Neural cell (in vitro differentiated cells): ENCODE results near the gene SEZ6L2. TPM values are rescaled to one million over a fixed set of nuclear protein-coding genes. Genes with fewer than 3 reads are reported as not detected.

ENCODE experiments used
- H2AFZ ChIP-seq: fragments of 200-600, 300-800 bp; sonication (generic), shearing (Covaris generic); 2 replicates; pipeline ENCODE4 v1.6.0; 2014; ENCODE audit warnings: low read depth, mild to moderate bottlenecking, antibody characterized with exemption, low read length, moderate library complexity
- H3F3A ChIP-seq: fragments of 200-600 bp; shearing (Covaris generic); 2 replicates; pipeline ENCODE4 v1.6.1; 2016; ENCODE audit warnings: mild to moderate bottlenecking, moderate library complexity, mixed read lengths, antibody characterized with exemption, low read length; ENCODE audit not compliant: insufficient read depth, poor library complexity, severe bottlenecking
- H3K27ac ChIP-seq: fragments of 200-600, 300-800 bp; sonication (generic), shearing (Covaris generic); 2 replicates; pipeline ENCODE4 v1.5.1; 2014; ENCODE audit warnings: mild to moderate bottlenecking, low read length, moderate library complexity
- H3K27me3 ChIP-seq: fragments of 300-800, 200-600 bp; sonication (generic), shearing (Covaris generic); 2 replicates; pipeline ENCODE4 v1.6.0; 2014; ENCODE audit warnings: mild to moderate bottlenecking, low read depth, low read length, moderate library complexity; ENCODE audit not compliant: insufficient read depth
- H3K36me3 ChIP-seq: fragments of 300-800, 200-600 bp; sonication (generic), shearing (Covaris generic); 2 replicates; pipeline ENCODE4 v1.5.1; 2014; ENCODE audit warnings: mild to moderate bottlenecking, antibody characterized with exemption, low read length, moderate library complexity; ENCODE audit not compliant: insufficient read depth
- H3K4me2 ChIP-seq: fragments of 300-800, 200-600 bp; sonication (generic), shearing (Covaris generic); 2 replicates; pipeline ENCODE4 v1.6.0; 2014; ENCODE audit warnings: mild to moderate bottlenecking, low read length
- H3K4me3 ChIP-seq: fragments of 300-800, 200-600 bp; sonication (generic), shearing (Covaris generic); 2 replicates; pipeline ENCODE4 v1.5.1; 2014; ENCODE audit warnings: mild to moderate bottlenecking, low read length, moderate library complexity
- H3K79me2 ChIP-seq: fragments of 200-600 bp; shearing (Covaris generic); replicated peaks from 2 replicates; pipeline ENCODE4 v1.6.0; 2014; ENCODE audit warnings: mild to moderate bottlenecking, low read length, moderate library complexity; ENCODE audit not compliant: insufficient read depth
- H3K9ac ChIP-seq: fragments of 300-800, 200-600 bp; sonication (generic), shearing (Covaris generic); 2 replicates; pipeline ENCODE4 v1.6.1; 2016; ENCODE audit warnings: mild to moderate bottlenecking, low read length, mixed read lengths
- H3K9me2 ChIP-seq: fragments of 200-600 bp; shearing (Covaris generic); 2 replicates; pipeline ENCODE4 v1.6.1; 2016; ENCODE audit warnings: mild to moderate bottlenecking, low read length, mixed read lengths; ENCODE audit not compliant: insufficient read depth
- H3K9me3 ChIP-seq: fragments of 200-600, 300-800 bp; sonication (generic), shearing (Covaris generic); 2 replicates; pipeline ENCODE4 v1.6.1; 2016; ENCODE audit warnings: mild to moderate bottlenecking, mixed run types, low read length, moderate library complexity, mixed read lengths
- H4K20me1 ChIP-seq: fragments of 200-600 bp; shearing (Covaris generic); 2 replicates; pipeline ENCODE4 v1.6.1; 2016; ENCODE audit warnings: mild to moderate bottlenecking, mixed run types; ENCODE audit not compliant: insufficient read depth
- EP300 ChIP-seq: fragments of 450-650 bp; conservative IDR thresholded peaks from 2 replicates; pipeline ENCODE4 v1.6.1; 2014; ENCODE audit warnings: antibody characterized with exemption, mild to moderate bottlenecking, moderate library complexity; ENCODE audit not compliant: poor library complexity, severe bottlenecking
- MXI1 ChIP-seq: fragments of 450-650 bp; conservative IDR thresholded peaks from 2 replicates; pipeline ENCODE4 v1.6.1; 2014; ENCODE audit warnings: antibody characterized with exemption, mild to moderate bottlenecking; ENCODE audit not compliant: poor library complexity, severe bottlenecking
- POLR2AphosphoS5 ChIP-seq: IDR thresholded peaks from 2 replicates; pipeline ENCODE4 v1.6.1; 2012
- polyA plus RNA-seq: library from polyadenylated mRNA; depleted of rRNA; stranded (reverse); fragments of >200 nt; gene quantifications from 2 replicates; pipeline ENCODE4 v1.2.3, GENCODE V29; 2014
- TF ChIP-seq, protein P1 (sequence below): IDR thresholded peaks from 2 replicates; pipeline ENCODE4 v1.6.1; 2012; ENCODE audit warnings: borderline replicate concordance
- TF ChIP-seq, protein P2 (sequence below): fragments of 450-650 bp; IDR thresholded peaks from 2 replicates; pipeline ENCODE4 v1.5.1; 2014; ENCODE audit warnings: antibody characterized with exemption, mild to moderate bottlenecking, moderate library complexity; ENCODE audit not compliant: poor library complexity, severe bottlenecking

SEZ6L2 gene
- polyA plus RNA-seq, 1 donor from 2014 or later, result 48.8 TPM

DNA sequence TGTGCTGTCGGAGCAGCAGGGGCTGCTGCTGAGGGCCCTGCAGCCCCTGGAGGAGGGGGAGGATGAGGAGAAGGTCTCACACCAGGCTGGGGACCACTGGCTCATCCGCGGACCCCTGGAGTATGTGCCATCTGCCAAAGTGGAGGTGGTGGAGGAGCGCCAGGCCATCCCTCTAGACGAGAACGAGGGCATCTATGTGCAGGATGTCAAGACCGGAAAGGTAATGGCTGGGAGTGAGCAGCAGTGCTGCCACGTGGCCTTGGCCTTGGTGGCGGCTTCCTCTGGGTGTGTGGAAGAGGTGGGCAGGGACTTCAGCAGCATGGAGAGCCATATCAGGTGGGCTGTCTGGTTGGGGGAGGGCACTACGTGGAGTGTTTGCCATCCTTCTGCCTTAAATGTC, 59.1 kb downstream of the SEZ6L2 start (continued):
- TF ChIP-seq, protein P1, sequence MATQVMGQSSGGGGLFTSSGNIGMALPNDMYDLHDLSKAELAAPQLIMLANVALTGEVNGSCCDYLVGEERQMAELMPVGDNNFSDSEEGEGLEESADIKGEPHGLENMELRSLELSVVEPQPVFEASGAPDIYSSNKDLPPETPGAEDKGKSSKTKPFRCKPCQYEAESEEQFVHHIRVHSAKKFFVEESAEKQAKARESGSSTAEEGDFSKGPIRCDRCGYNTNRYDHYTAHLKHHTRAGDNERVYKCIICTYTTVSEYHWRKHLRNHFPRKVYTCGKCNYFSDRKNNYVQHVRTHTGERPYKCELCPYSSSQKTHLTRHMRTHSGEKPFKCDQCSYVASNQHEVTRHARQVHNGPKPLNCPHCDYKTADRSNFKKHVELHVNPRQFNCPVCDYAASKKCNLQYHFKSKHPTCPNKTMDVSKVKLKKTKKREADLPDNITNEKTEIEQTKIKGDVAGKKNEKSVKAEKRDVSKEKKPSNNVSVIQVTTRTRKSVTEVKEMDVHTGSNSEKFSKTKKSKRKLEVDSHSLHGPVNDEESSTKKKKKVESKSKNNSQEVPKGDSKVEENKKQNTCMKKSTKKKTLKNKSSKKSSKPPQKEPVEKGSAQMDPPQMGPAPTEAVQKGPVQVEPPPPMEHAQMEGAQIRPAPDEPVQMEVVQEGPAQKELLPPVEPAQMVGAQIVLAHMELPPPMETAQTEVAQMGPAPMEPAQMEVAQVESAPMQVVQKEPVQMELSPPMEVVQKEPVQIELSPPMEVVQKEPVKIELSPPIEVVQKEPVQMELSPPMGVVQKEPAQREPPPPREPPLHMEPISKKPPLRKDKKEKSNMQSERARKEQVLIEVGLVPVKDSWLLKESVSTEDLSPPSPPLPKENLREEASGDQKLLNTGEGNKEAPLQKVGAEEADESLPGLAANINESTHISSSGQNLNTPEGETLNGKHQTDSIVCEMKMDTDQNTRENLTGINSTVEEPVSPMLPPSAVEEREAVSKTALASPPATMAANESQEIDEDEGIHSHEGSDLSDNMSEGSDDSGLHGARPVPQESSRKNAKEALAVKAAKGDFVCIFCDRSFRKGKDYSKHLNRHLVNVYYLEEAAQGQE, result no peak
- no peak for TF ChIP-seq MXI1

DNA sequence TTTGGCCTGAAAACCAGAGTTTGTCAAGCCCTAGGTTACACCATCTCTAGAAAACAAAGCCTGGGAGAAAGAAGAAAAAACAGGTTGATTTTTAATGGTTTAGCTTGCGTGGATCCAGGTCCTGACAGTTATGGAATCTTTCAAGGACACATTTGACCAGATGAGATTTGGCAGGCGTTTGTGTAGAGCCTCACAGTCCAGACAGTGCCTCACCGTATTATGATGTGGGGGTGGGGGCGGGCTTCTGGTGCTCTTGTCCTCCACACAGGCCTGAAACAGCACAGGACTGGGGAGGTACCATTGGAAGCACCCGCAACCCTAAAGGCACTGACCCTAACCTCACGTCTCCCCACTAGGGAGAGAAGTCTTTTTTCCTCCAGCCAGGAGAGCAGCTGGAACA, 59.5 kb downstream of the SEZ6L2 start:
- H3K9ac ChIP-seq, result no peak overlapping the region
- no peaks in the 10 kb centered on the region for H3K36me3 ChIP-seq
- no peak overlapping the region for H2AFZ ChIP-seq
- no peaks in the 10 kb centered on the region for H3K9me3 ChIP-seq
- no peak overlapping the region for H3K27ac ChIP-seq
- H3F3A ChIP-seq, result no peaks in the 10 kb centered on the region
- H3K27me3 ChIP-seq, result no peaks in the 10 kb centered on the region
- H3K4me2 ChIP-seq, result no peak overlapping the region
- TF ChIP-seq EP300, result no peak
- H3K4me3 ChIP-seq, result no peak overlapping the region
- H4K20me1 ChIP-seq, result no peaks in the 10 kb centered on the region
- H3K79me2 ChIP-seq, result no peaks in the 10 kb centered on the region
- H3K9me2 ChIP-seq, result no peaks in the 10 kb centered on the region

DNA sequence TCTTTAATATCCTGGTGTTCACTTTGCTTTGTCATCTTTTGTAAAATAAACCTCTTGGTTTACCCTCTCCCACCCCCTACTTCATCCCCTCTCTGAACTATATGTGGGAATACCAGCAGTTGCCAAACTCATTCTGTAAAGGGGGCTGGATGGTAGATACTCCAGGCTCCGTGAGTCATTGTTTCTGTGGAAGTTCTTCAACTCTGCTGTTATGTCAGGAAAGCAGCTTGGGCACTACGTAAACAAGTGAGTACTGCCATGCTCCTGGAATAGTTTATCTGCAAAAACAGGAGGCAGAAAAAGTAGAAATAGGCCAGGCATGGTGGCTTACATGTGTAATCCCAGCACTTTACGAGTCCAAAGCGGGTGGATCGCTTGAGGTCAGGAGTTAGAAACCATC, 61.5 kb downstream of the SEZ6L2 start:
- H3K9me3 ChIP-seq, result no peaks in the 10 kb centered on the region
- no peaks in the 10 kb centered on the region for H4K20me1 ChIP-seq
- H3K4me2 ChIP-seq, result no peak overlapping the region
- no peak overlapping the region for H3K27ac ChIP-seq
- no peak overlapping the region for H3K4me3 ChIP-seq
- no peaks in the 10 kb centered on the region for H3K36me3 ChIP-seq
- no peaks in the 10 kb centered on the region for H3K79me2 ChIP-seq
- no peaks in the 10 kb centered on the region for H3K9me2 ChIP-seq
- H3F3A ChIP-seq, result no peaks in the 10 kb centered on the region
- no peak overlapping the region for H2AFZ ChIP-seq
- no peaks in the 10 kb centered on the region for H3K27me3 ChIP-seq
- TF ChIP-seq, protein P2, sequence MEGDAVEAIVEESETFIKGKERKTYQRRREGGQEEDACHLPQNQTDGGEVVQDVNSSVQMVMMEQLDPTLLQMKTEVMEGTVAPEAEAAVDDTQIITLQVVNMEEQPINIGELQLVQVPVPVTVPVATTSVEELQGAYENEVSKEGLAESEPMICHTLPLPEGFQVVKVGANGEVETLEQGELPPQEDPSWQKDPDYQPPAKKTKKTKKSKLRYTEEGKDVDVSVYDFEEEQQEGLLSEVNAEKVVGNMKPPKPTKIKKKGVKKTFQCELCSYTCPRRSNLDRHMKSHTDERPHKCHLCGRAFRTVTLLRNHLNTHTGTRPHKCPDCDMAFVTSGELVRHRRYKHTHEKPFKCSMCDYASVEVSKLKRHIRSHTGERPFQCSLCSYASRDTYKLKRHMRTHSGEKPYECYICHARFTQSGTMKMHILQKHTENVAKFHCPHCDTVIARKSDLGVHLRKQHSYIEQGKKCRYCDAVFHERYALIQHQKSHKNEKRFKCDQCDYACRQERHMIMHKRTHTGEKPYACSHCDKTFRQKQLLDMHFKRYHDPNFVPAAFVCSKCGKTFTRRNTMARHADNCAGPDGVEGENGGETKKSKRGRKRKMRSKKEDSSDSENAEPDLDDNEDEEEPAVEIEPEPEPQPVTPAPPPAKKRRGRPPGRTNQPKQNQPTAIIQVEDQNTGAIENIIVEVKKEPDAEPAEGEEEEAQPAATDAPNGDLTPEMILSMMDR, result no peak
- TF ChIP-seq, protein P1, result no peak
- TF ChIP-seq MXI1, result no peak
- TF ChIP-seq POLR2AphosphoS5, result no peak
- no peak overlapping the region for H3K9ac ChIP-seq
